GM21723 (cell line): Measurements from ENCODE around the gene ALDH2.
A peak's percentile ranks its signal among the peaks of the same experiment; 100 is the strongest.
"Not testable (repeated sequence)": the region's sequence is repeated elsewhere in the genome, so short reads cannot be mapped to it uniquely, and the experiment has no call there.

Source experiments
- ATAC-seq: cut with Tn5 transposase; IDR thresholded peaks from one replicate; pipeline ENCODE4 v1.9.1; 2021; ENCODE audit warnings: mild to moderate bottlenecking, moderate library complexity; ENCODE audit not compliant: unreplicated experiment

Gene ALDH2

DNA sequence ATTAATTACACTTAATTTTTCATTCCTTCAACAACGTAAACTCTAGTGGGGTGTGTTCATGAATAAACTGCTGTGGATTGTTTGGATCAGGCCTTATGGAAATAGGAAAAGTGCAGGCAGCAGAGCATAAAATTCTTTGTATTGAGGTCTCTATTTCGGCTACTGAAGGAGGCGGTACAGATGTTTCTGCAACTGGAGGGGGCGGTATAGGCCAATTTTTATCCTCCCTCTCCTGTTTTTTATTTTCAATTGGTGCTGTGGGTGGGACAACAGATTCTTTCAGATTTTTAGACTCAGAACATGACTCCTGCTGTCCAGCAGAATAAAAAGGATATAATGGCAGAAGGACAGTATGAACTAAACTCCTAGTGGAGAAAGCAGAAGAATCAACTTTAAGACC, 57.6 kb downstream of the ALDH2 start:
- ATAC-seq = not testable (repeated sequence)

DNA sequence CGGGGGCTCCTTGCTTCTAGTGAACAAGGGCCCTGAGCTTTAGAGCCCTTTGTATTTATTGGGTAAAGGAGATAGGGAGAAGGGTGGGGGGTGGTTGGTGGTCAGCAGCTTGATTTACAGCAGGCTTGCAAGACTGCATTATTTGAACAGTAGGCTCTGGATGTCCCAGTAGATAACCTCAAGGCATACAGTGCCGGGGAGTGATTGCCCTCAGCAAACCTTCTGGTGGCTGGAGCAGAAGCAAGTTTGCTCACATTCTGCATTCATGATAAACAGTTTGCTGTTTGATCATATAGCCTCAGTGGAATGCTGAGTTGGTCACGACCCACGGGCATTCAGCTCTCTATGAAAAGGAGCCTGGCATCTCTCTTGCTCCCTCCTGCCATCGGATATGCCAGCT, 58.8 kb downstream of the ALDH2 start:
- ATAC-seq = no peak

DNA sequence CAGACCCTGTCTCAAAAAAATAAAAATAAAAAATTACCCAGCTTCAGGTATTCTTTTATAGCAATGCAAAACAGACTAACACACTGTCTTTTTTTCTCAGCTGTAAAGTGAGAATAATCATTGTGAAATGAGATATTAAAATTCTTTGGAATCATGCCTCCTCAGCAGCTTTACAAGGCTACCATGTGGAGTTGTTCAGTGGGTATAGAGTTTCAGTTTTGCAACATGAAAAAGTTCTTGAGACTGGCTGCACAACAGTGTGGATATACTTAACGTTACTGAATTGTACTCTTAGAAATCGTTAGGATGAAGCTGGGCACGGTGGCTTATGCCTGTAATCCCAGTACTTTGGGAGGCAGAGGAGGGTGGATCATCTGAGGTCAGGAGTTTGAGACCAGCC, 59.6 kb downstream of the ALDH2 start:
- ATAC-seq = no peak

DNA sequence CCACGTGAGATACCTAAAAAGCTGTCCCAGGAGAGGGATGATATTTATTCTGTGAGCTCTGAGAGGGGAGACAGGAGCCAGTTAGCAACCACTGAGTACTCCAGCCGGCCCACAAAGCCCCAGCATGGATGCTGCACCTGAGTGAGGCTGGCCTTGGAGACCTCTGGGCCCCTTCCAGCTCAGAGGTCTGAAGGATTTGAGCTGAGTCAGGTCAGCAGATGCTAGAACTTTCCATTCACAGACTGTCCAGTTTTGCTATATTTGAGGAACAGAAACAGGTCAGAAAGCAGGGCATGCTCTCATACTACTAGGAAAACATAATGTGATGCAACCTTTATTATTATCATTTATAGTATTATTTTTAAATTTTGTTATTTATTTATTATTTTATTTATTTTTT, 60.3 kb downstream of the ALDH2 start:
- no peak for ATAC-seq

DNA sequence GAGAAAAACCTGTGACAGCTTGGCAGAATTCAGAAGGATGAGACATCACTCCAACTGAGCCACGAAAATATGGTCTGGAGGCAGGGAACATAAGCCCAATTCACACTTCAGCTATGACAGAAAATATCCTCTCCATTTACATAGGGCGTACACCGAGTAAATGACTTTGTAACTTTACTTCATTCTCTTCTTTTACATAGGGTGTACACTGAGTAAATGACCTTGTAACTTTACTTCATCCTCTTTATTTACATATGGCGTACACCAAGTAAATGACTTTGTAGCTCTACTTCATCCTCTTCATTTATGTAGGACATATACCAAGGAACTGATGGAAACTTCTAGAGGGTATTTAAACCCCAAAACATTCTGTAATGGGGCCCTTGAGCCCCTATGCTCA, 61.2 kb downstream of the ALDH2 start:
- ATAC-seq = no peak

DNA sequence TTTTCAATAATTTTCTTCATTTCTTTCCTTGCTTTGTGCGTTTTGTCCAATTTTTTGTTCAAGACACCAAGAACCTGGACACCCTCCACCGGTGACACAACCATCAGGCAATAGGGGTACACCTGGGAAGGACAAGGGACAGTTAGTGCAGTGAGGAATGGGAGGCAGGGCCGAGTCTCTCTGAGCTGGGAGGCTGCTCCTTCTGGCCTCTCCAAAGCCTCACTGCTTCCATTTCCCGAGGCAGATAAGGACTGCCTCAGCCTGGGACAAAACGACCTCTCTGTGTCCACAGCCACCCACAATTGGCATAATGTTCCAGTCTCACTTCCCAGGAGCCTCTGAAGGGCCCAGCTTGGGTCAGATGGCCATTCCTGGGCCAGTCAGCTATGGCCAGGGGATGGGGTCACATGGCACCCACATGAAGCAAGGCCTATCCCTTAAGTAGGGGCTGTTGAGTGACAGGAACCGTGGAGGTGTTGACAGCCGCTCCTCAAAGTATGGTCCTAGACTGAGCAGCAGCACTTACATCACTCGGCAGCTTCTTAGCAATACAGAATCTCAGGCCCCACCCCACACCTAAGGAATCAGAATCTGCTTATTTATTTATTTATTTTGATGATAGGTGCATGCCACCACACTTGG, 61.7 kb downstream of the ALDH2 start:
- ATAC-seq = no peak

DNA sequence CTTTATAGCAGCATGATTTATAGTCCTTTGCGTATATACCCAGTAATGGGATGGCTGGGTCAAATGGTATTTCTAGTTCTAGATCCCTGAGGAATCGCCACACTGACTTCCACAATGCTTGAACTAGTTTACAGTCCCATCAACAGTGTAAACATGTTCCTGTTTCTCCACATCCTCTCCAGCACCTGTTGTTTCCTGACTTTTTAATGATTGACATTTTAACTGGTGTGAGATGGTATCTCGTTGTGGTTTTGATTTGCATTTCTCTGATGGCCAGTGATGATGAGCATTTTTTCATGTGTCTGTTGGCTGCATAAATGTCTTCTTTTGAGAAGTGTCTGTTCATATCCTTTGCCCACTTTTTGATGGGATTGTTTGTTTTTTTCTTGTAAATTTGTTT, 62.9 kb downstream of the ALDH2 start:
- ATAC-seq = not testable (repeated sequence)

DNA sequence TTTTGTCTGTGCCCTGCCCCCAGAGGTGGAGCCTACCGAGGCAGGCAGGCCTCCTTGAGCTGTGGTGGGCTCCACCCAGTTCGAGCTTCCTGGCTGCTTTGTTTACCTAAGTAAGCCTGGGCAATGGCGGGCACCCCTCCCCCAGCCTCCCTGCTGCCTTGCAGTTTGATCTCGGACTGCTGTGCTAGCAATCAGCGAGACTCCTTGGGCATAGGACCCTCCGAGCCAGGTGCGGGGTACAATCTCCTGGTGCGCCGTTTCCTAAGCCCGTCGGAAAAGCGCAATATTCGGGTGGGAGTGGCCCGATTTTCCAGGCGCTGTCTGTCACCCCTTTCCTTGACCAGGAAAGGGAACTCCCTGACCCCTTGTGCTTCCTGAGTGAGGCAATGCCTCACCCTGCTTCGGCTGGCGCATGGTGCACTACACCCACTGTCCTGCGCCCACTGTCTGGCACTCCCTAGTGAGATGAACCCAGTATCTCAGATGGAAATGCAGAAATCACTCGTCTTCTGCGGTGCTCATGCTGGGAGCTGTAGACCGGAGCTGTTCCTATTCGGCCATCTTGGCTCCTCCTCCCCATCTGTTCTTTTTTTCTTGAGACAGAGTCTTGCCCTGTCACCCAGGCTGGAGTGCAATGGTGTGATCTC, 68.1 kb downstream of the ALDH2 start:
- ATAC-seq = not testable (repeated sequence)

DNA sequence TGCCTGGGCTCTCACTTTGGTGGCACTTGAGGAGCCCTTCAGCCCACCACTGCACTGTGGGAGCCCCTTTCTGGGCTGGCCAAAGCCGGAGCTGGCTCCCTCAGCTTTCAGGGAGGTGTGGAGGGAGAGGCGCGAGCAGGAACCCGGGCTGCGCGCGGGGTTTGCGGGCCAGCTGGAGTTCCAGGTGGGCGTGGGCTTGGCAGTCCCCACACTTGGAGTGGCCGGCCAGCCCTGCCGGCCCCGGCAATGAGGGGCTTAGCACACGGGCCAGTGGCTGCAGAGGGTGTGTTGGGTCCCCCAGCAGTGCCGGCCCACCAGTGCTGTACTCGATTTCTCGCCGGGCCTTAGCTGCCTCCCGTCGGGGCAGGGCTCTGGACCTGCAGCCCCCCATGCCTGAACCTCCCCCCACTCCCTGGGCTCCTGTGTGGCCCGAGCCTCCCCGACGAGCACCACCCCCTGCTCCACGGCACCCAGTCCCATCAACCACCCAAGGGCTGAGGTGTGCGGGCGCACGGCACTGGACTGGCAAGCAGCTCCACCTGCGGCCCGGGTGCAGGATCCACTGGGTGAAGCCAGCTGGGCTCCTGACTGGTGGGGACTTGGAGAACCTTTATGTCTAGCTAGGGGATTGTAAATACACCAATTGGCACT, 68.9 kb downstream of the ALDH2 start:
- ATAC-seq = not testable (repeated sequence)

DNA sequence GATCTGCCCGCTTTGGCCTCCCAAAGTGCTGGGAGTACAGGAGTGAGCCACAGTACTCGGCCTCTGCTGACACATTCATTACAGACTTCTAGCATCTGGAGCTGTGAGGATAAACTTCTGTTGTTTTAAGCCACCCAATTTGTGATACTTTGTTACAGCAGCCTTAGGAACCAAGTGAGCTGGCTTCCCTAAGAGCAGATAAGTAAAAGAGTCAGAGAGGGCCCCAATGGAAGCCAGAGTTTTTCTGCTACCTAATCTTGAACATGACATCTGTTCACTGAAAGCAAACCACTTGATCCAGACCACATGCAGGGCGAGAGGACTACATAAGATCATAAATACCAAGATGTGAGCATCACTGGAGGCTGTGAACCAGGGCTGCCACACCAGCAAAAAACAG, 71.6 kb downstream of the ALDH2 start:
- no peak for ATAC-seq

DNA sequence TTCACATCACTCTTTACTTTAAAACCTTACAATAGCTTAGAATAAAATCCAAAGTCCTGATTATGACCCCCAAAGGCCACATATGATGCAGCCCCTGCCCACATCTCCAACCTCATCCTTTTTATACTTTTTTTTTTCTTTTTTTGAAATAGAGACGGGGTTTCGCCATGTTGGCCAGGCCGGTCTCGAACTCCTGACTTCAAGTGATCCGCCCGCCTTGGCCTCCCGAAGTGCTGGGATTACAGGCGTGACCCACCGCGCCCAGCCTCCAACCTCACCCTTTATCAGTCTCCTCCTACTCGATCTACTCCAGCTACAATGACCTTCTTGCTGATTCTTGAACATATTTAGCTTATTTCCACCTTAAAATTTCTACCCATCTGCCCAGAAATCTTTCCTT, 74.1 kb downstream of the ALDH2 start:
- ATAC-seq = no peak

DNA sequence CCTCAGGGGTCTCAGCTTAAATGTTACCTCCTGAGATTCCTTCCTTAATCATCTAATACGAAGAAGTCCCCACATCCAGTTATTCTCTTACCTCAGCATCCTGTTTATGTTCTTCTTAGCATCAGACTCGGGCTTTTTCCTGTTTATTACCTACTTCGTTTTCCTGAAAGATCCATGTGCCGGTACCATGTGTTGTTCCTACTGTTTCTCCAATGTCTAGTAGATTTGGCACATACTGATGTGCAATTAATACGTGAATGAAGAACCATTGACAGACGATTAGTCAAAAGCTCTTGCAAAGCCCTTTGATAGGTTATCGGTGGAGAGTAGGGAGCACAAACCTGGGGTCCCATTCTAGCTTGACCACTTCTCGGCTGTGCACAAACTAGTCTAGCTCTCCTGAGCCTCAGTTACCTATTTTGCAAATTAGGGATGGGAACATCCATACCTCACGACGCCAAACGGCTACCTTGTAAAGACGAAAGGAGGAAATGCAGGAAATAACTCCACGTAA, 74.6 kb downstream of the ALDH2 start:
- no peak for ATAC-seq

DNA sequence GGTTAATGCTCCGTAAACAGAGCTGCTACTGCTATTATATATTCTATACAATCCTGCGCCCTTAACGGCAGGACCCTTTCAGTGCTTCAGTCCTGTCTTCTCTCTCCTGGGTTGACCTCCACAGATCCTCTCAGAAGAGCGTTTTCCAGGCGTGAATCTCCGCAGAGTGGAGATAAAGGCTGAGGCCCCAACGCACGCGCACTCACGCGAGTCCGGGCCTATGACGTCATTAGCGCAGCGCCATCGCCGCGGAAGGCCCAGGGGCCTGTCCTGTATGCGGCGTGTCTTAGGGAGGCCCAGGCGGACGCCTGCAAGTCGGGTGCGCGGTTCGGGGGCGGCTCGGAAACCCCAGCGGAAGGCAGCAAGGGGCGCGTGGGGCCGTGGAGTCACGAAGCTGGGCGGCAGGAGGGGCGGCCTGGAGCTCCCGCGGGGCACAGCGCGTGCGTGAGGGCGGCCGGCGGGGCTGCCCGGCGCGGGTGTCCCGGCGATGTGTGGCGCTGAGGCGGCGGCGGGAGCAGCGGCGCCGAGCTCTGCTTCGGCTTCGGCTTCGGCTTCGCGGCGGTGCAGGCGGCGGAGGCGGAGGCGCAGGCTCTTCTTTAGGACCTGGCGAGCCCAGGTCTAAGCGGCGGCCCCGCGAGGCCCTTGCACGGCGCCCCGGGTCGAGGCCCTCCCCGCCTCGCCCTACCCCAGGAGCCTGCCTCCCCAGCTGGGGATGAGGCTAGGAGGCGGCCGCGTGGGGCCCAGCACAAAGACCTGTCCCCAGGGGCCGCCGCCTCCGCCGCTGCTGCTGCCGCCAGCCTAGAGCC, 75.2 kb downstream of the ALDH2 start, which contains the start of gene MAPKAPK5:
TSS of gene MAPKAPK5 (plus strand) at position 479 of the 806 bp plus-strand sequence. CDS start 506 bp downstream, outside the sequence.
- ATAC-seq = peak; percentile 80

DNA sequence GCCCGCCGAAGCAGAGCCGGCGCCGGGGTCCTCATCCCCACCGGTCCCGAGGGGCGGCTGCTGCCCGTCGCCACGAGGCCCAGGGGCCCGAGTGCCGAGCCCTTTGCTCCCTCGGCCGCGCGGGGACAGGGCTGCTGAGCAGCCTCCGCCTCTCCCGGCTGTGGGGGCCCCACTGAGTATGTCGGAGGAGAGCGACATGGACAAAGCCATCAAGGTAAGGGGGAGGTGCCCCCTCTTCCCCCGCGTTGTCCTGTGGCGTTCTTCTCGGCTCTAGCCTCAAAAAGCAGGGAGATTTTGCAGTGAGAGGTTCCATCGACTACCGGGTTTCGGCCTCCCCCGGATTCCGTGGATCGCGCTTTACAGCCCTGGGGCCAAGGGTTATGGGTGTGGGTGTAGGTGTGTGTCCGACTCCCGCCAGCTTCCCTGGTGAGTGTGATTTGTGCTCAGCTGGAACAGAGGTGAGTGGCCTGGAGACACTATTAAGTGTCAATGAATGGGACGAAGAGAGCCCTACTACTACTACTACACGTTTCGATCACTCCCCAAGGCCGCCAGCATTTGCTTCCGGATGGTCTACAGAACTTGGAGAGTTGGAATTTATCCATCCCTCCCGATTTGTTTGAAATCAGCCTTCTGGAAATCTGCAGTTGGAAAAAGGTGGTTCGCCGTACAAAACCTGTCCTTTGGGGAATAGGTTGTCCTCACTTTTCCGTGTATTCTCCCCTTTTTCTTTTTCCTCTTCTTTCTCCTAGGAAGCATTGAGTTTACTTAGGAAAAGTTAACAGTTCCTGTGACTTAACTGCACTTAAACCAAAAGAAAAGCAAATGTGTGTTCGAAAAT, 76.0 kb downstream of the ALDH2 start:
- peak; percentile 30 for ATAC-seq

DNA sequence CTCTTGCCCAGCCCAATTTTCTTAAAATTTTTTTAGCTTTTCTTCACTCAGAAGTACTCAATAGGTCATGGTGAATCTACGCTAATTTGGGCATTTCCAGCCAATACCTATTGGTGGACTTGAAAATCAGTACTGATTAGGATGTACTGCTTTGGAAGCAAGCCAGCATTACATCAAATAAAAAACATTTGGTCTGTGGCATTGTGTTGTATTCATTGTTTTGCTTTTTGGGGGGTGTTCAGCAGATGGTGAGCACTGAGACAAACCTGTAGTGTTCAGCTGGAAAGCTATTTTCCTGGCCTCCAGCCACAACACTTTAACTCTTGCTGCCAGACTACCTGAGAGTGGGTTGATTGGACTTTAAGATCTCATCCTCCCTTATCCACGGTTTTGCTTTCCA, 79.3 kb downstream of the ALDH2 start:
- no peak for ATAC-seq

DNA sequence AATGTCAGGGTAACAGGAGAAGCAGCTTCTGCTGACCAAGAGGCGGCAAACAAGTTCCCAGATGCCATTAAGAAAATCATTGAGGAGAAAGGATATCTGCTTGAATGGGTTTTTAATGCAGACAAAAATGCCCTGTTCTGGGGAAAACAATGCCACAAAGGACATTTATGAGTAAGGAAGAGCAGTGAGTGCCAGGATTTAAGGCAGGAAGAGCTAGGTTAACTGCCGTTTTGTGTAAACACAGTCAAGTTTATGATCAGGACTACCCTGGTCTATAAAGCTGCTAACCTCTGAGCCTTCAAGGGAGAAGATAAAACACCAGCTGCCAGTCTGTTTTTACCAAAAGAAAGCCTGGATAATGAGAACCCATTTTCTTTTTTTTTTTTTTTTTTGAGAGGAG, 83.8 kb downstream of the ALDH2 start:
- ATAC-seq = no peak

DNA sequence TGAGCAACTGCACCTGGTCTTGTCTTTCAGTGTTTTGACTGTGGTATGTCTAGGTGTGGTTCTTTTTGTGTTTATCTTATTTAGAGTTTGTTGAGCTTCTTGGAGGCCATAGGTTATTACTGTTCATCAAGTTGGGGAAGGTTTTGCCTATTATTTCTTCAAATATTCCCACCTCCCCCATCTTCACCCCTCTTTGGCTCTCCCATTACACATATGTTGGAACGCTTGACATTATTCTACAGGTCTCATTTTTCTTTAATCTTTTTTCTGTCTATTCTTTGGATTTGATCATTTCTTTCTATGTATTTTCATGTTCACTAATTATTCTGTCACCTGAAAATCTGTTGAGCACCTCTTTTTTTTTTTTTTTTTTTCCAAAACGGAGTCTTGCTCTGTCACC, 91.5 kb downstream of the ALDH2 start:
- no peak for ATAC-seq

DNA sequence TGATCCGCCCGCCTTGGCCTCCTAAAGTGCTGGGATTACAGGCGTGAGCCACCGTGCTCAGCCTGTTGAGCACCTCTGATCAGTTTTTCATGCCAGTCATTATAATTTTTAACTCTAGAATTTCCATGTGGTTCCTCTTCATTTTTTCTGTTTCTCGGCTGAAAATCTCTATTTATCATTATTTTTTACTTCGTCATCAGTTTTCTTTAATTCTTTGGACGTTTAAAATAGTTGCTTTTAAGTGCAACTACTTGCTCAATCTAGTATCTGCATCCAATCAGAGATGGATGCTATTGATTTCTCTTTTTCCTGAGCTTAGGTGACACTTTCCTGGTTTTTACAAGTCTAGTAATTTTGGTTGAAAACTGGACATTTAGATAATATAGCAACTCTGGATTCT, 92.0 kb downstream of the ALDH2 start:
- ATAC-seq = no peak

DNA sequence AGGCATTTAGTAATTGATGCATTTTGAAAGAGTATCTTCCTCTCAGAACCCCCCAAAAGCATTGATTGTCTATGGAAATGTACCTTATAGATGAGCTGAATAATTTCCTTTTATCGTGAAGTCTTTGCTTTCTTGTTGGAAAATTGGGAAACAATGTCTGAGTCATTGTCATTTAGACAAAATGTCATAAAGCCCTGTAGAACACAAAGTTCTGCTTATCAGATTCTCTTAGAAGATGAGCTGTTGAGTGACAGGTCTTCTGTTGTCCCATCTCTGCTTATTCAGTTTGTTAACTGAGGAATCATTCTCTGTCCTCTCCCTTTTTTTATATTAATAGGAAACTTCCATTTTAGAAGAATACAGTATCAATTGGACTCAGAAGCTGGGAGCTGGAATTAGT, 98.2 kb downstream of the ALDH2 start:
- ATAC-seq = no peak
